ENCODE data around the gene SDC4.
"Not testable (repeated sequence)": the region's sequence is repeated elsewhere in the genome, so short reads cannot be mapped to it uniquely, and the experiment has no call there.

Gene SDC4

GRCh38 chr20:45352729-45353128 is 4.5 kb upstream of the SDC4 start:
- no peak overlapping the region for H3K9ac ChIP-seq (ENCODE audit: low read length in 2 of 2)
- H3K36me3 ChIP-seq (ENCODE audit: control insufficient read depth in 2 of 2, insufficient read depth in 2 of 2, low read length in 2 of 2) = no peaks in the 10 kb centered on the region
- H3K27ac ChIP-seq (ENCODE audit: low read length) = no peak overlapping the region
- no peak overlapping the region for H3K4me3 ChIP-seq (ENCODE audit: low read length in 2 of 2)
- no peaks in the 10 kb centered on the region for H3K9me3 ChIP-seq (ENCODE audit: control insufficient read depth in 2 of 2, low read length in 2 of 2)
- H3K27me3 ChIP-seq (ENCODE audit: control insufficient read depth in 1 of 2, insufficient read depth in 2 of 2, low read length in 2 of 2) = no peaks in the 10 kb centered on the region
- peaks cover 21% of the 10 kb centered on the region for H3K4me1 ChIP-seq (ENCODE audit: control insufficient read depth, insufficient read depth, low read length)

- H3K4me1 ChIP-seq (ENCODE audit: control insufficient read depth, insufficient read depth, low read length) = peaks cover 28% of the 10 kb centered on the region
- H3K9ac ChIP-seq (ENCODE audit: low read length in 2 of 2) = not testable (repeated sequence)
These were observed 2.6 kb upstream of the SDC4 start for GRCh38 chr20:45350795-45351194.

GRCh38 chr20:45350217-45350616 is 2.0 kb upstream of the SDC4 start:
- no peak overlapping the region for H3K4me3 ChIP-seq (ENCODE audit: low read length in 2 of 2)
- H3K27ac ChIP-seq (ENCODE audit: low read length) = no peak overlapping the region
- no peaks in the 10 kb centered on the region for H3K27me3 ChIP-seq (ENCODE audit: control insufficient read depth in 1 of 2, insufficient read depth in 2 of 2, low read length in 2 of 2)
- no peak overlapping the region for H3K9ac ChIP-seq (ENCODE audit: low read length in 2 of 2)
- no peaks in the 10 kb centered on the region for H3K9me3 ChIP-seq (ENCODE audit: control insufficient read depth in 2 of 2, low read length in 2 of 2)
- no peaks in the 10 kb centered on the region for H3K36me3 ChIP-seq (ENCODE audit: control insufficient read depth in 2 of 2, insufficient read depth in 2 of 2, low read length in 2 of 2)
- H3K4me1 ChIP-seq (ENCODE audit: control insufficient read depth, insufficient read depth, low read length) = peaks cover 31% of the 10 kb centered on the region

More at GRCh38 chr20:45350795-45351194, 2.6 kb upstream of the SDC4 start:
- not testable (repeated sequence) for H3K9me3 ChIP-seq (ENCODE audit: control insufficient read depth in 2 of 2, low read length in 2 of 2); H3K27ac ChIP-seq (ENCODE audit: low read length); H3K36me3 ChIP-seq (ENCODE audit: control insufficient read depth in 2 of 2, insufficient read depth in 2 of 2, low read length in 2 of 2); H3K4me3 ChIP-seq (ENCODE audit: low read length in 2 of 2); H3K27me3 ChIP-seq (ENCODE audit: control insufficient read depth in 1 of 2, insufficient read depth in 2 of 2, low read length in 2 of 2)

- no peaks in the 10 kb centered on the region for H3K9me3 ChIP-seq (ENCODE audit: control insufficient read depth in 2 of 2, low read length in 2 of 2)
- H3K27ac ChIP-seq (ENCODE audit: low read length) = peak overlapping the region; percentile 85
- H3K9ac ChIP-seq (ENCODE audit: low read length in 2 of 2) = peak overlapping the region; percentile 95 to 96
- peaks cover 52% of the 10 kb centered on the region for H3K4me1 ChIP-seq (ENCODE audit: control insufficient read depth, insufficient read depth, low read length)
- H3K27me3 ChIP-seq (ENCODE audit: control insufficient read depth in 1 of 2, insufficient read depth in 2 of 2, low read length in 2 of 2) = no peaks in the 10 kb centered on the region
- H3K4me3 ChIP-seq (ENCODE audit: low read length in 2 of 2) = peak overlapping the region; percentile 77 to 91
- H3K36me3 ChIP-seq (ENCODE audit: control insufficient read depth in 2 of 2, insufficient read depth in 2 of 2, low read length in 2 of 2) = no peaks in the 10 kb centered on the region
These were observed 808 bp downstream of the SDC4 start for GRCh38 chr20:45347297-45347935.

DNA sequence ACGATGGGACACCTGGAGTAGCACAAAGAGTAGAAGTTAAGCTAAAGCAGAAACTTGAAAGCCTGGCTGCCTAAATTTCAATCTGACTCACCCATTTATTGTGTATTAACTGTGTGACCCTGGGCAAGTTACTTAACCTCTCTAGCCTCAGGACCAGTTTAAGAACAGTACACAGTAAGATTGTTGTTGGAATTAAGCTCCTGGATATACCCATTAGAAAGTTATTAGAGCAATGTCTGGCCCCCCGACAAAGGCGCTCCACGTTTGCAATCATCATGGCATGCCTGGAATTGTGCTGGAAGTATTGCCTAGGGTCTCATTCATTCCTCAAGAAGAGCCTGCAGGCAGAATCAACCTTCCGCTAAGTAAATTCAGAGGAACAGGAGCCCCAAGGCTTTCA is 1.4 kb downstream of the SDC4 start:
- H3K27me3 ChIP-seq (ENCODE audit: control insufficient read depth in 1 of 2, insufficient read depth in 2 of 2, low read length in 2 of 2) = no peaks in the 10 kb centered on the region
- H3K4me3 ChIP-seq (ENCODE audit: low read length in 2 of 2) = peak overlapping the region; percentile 77 to 91
- peak overlapping the region; percentile 85 for H3K27ac ChIP-seq (ENCODE audit: low read length)
- peaks cover 57% of the 10 kb centered on the region for H3K4me1 ChIP-seq (ENCODE audit: control insufficient read depth, insufficient read depth, low read length)
- no peaks in the 10 kb centered on the region for H3K36me3 ChIP-seq (ENCODE audit: control insufficient read depth in 2 of 2, insufficient read depth in 2 of 2, low read length in 2 of 2)
- H3K9me3 ChIP-seq (ENCODE audit: control insufficient read depth in 2 of 2, low read length in 2 of 2) = no peaks in the 10 kb centered on the region
- H3K9ac ChIP-seq (ENCODE audit: low read length in 2 of 2) = peak overlapping the region; percentile 95 to 96

GRCh38 chr20:45346291-45346718 is 1.9 kb downstream of the SDC4 start:
- Histone ChIP-seq H3K4me3 (ENCODE audit: low read length in 2 of 2) (peak overlapping the region; percentile 77 to 91), H3K27ac (ENCODE audit: low read length) (peak overlapping the region; percentile 85), H3K4me1 (ENCODE audit: control insufficient read depth, insufficient read depth, low read length) (peaks cover 62% of the 10 kb centered on the region), H3K36me3 (ENCODE audit: control insufficient read depth in 2 of 2, insufficient read depth in 2 of 2, low read length in 2 of 2) (no peaks in the 10 kb centered on the region), H3K9me3 (ENCODE audit: control insufficient read depth in 2 of 2, low read length in 2 of 2) (no peaks in the 10 kb centered on the region), H3K9ac (ENCODE audit: low read length in 2 of 2) (peak overlapping the region; percentile 95 to 96), H3K27me3 (ENCODE audit: control insufficient read depth in 1 of 2, insufficient read depth in 2 of 2, low read length in 2 of 2) (no peaks in the 10 kb centered on the region)

DNA sequence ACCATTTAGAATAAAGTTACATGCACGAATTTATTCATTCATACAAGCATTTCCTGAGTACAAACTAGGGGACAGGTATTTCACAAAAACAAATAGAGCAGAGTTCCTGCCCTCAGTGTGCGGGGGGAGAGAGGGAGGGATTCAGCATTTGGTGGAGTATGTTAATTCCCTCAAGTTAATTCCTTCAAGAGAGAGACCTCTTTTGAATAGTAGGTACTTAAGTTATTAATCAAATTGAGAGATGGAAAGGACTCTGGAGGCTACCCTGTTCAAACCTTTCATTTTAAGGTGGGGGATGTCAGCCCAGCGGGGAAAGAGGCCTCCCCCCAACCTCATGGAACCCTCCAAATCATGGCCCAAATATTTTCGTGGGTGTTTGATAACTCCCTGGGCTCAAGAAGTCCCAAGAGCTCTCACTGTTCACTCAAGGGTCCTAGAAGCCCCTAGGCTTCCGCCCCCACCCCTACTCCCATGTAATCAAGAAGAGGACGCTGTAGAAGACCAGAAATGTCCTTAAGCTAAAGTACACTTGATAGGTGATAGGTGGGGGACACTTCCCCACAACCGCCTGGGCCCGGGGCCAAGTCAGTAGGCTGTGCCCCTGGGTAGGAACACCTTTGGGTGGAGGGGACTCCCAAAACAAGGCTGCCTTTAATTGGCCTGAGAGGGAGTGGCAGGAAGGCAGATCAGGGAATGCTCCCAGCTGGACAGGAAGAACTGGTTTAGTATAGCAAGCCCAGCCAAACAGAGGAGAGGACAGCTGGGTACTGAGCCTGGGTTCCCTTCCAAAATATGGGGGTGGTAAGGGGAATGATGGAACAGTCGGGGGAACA is 2.9 kb downstream of the SDC4 start:
- Histone ChIP-seq H3K27ac (ENCODE audit: low read length) (peak overlapping the region; percentile 85), H3K27me3 (ENCODE audit: control insufficient read depth in 1 of 2, insufficient read depth in 2 of 2, low read length in 2 of 2) (no peaks in the 10 kb centered on the region), H3K9me3 (ENCODE audit: control insufficient read depth in 2 of 2, low read length in 2 of 2) (no peaks in the 10 kb centered on the region), H3K36me3 (ENCODE audit: control insufficient read depth in 2 of 2, insufficient read depth in 2 of 2, low read length in 2 of 2) (peaks cover 2 to 8% of the 10 kb centered on the region in 2 donors), H3K4me1 (ENCODE audit: control insufficient read depth, insufficient read depth, low read length) (peaks cover 70% of the 10 kb centered on the region), H3K9ac (ENCODE audit: low read length in 2 of 2) (peak overlapping the region; percentile 95 to 96), H3K4me3 (ENCODE audit: low read length in 2 of 2) (peak overlapping the region; percentile 77 to 91)

GRCh38 chr20:45344168-45344860 is 3.9 kb downstream of the SDC4 start:
- Histone ChIP-seq H3K9me3 (ENCODE audit: control insufficient read depth in 2 of 2, low read length in 2 of 2) (no peaks in the 10 kb centered on the region), H3K36me3 (ENCODE audit: control insufficient read depth in 2 of 2, insufficient read depth in 2 of 2, low read length in 2 of 2) (peaks cover 4 to 9% of the 10 kb centered on the region in 2 donors), H3K27ac (ENCODE audit: low read length) (peak overlapping the region; percentile 85), H3K27me3 (ENCODE audit: control insufficient read depth in 1 of 2, insufficient read depth in 2 of 2, low read length in 2 of 2) (no peaks in the 10 kb centered on the region), H3K4me1 (ENCODE audit: control insufficient read depth, insufficient read depth, low read length) (peaks cover 80% of the 10 kb centered on the region), H3K9ac (ENCODE audit: low read length in 2 of 2) (peak overlapping the region; percentile 58 to 95), H3K4me3 (ENCODE audit: low read length in 2 of 2) (peak overlapping the region; percentile 77 to 91)

GRCh38 chr20:45343532-45344167 is 4.6 kb downstream of the SDC4 start:
- Histone ChIP-seq H3K9ac (ENCODE audit: low read length in 2 of 2) (peak overlapping the region; percentile 58 to 95), H3K27ac (ENCODE audit: low read length) (peak overlapping the region; percentile 85), H3K4me1 (ENCODE audit: control insufficient read depth, insufficient read depth, low read length) (peaks cover 85% of the 10 kb centered on the region), H3K27me3 (ENCODE audit: control insufficient read depth in 1 of 2, insufficient read depth in 2 of 2, low read length in 2 of 2) (no peaks in the 10 kb centered on the region), H3K4me3 (ENCODE audit: low read length in 2 of 2) (peak overlapping the region; percentile 36 to 91), H3K36me3 (ENCODE audit: control insufficient read depth in 2 of 2, insufficient read depth in 2 of 2, low read length in 2 of 2) (peaks cover 4 to 9% of the 10 kb centered on the region in 2 donors), H3K9me3 (ENCODE audit: control insufficient read depth in 2 of 2, low read length in 2 of 2) (no peaks in the 10 kb centered on the region)

DNA sequence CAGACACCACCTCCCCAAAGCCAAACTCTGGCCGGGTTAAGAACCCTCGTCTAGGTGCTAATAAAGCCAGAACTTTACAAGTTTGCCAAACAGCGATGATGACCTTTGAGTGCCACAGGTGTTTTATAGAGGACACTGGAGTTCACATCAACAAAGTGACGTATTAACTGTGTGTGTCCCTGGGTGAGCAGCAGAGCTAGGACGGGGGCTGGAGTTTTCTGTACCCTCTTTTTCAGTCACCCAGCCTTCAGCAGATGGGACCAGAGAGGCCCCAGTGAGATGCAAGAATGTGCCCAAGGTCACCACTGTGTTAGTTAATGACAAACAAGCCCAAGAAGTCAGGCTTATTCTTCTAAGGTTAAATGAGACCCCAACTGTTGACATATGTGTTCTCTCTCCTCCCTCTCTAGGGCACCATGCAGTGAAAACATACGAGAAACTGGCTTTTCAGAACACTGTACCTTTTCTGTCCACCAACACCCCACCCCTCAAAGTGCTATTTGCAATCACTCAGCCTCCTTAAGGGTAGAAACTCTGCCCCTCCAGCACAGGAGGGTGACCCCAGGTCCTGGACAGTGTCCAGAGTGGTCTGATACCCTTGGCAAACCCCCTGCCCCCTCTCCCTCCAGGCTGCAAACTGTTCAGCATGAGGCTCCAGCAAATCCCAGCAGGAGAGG is 5.2 kb downstream of the SDC4 start:
- Histone ChIP-seq H3K4me1 (ENCODE audit: control insufficient read depth, insufficient read depth, low read length) (peaks cover 89% of the 10 kb centered on the region), H3K4me3 (ENCODE audit: low read length in 2 of 2) (peak overlapping the region; percentile 36 to 91), H3K9ac (ENCODE audit: low read length in 2 of 2) (peak overlapping the region; percentile 37 to 95), H3K27ac (ENCODE audit: low read length) (peak overlapping the region; percentile 85), H3K36me3 (ENCODE audit: control insufficient read depth in 2 of 2, insufficient read depth in 2 of 2, low read length in 2 of 2) (peaks cover 4 to 9% of the 10 kb centered on the region in 2 donors), H3K27me3 (ENCODE audit: control insufficient read depth in 1 of 2, insufficient read depth in 2 of 2, low read length in 2 of 2) (no peaks in the 10 kb centered on the region), H3K9me3 (ENCODE audit: control insufficient read depth in 2 of 2, low read length in 2 of 2) (no peaks in the 10 kb centered on the region)
